ENCODE measurements around the gene HNRNPH2. TPM values are rescaled to one million over a fixed set of nuclear protein-coding genes. Genes with fewer than 3 reads are reported as not detected.

The HNRNPH2 gene
- total RNA-seq, 1 donor from 2014 or later: 67.8 TPM

DNA sequence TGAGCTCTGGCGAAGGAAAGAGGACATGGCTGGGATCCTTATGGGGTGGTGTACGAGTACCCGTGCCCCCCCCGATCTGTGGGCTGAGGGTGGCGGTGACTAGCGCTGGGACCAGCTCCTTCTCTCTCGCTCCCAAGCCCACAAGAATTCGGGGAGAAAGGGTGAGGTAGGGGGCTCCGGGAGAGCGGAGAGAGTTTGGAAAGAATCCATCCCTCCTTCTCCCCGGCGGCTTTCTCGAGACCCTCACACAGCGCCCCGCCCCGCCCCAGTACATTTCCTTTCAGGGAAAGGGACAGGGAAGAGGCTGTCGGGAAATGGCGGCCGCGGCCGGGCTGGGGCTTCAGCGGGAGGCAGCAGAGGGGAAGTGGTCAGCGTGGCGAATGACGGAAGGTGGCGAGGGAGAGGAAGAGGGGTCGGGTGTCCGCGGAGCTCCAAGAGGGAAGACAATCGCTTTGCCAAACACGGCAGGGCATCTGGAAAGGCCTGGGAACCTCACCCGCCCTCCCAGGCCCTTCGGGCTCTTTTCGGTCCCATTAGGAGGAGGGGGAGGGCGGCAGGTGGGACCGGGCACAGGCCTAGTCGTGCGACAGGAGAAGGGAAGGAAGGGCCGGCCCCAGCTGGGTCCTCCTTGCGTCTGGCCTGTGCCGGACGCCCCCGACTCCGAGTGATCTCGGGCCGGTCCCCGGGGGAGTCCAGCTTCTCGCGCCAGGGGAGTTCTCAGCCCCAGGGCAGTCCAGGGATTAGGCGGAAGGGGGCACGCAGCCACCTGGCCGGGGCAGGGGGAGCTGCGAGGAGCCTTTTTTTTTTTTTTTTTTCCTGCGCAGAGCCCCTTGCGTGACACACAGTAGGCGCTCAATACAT, 10.2 kb downstream of the HNRNPH2 start:
- peak overlapping the region; percentile 62 for H3K4me3 ChIP-seq (ENCODE audit: low read depth, low read length)
- TF ChIP-seq, protein P1, sequence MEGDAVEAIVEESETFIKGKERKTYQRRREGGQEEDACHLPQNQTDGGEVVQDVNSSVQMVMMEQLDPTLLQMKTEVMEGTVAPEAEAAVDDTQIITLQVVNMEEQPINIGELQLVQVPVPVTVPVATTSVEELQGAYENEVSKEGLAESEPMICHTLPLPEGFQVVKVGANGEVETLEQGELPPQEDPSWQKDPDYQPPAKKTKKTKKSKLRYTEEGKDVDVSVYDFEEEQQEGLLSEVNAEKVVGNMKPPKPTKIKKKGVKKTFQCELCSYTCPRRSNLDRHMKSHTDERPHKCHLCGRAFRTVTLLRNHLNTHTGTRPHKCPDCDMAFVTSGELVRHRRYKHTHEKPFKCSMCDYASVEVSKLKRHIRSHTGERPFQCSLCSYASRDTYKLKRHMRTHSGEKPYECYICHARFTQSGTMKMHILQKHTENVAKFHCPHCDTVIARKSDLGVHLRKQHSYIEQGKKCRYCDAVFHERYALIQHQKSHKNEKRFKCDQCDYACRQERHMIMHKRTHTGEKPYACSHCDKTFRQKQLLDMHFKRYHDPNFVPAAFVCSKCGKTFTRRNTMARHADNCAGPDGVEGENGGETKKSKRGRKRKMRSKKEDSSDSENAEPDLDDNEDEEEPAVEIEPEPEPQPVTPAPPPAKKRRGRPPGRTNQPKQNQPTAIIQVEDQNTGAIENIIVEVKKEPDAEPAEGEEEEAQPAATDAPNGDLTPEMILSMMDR (conservative IDR thresholded peaks at IDR 0.05; ENCODE audit: low read depth, low read length): no peak
- no peak for DNase-seq (ENCODE audit: low read depth)

DNA sequence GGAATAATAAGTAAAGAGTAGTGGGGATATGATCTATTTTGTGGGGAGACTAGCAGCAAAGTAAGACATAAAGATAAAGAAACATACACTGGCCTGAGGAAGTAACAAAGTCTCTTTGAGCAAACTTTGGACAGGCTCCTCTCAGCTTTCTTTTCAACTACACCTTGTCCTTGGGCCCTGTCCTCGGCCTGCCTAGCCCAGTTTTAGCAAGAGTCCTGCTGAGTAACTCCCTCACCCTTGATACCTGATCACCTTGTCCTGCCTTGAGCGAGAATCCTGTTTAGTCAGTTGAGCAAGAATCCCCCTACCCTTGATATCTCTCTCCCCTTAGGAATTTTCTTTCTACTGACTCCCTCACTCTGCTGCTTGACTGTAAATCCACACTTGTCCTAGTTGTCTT, 11.5 kb downstream of the HNRNPH2 start:
- TF ChIP-seq, protein P1 (conservative IDR thresholded peaks at IDR 0.05; ENCODE audit: low read depth, low read length): no peak
- no peak for DNase-seq (ENCODE audit: low read depth)
- no peak overlapping the region for H3K4me3 ChIP-seq (ENCODE audit: low read depth, low read length)

DNA sequence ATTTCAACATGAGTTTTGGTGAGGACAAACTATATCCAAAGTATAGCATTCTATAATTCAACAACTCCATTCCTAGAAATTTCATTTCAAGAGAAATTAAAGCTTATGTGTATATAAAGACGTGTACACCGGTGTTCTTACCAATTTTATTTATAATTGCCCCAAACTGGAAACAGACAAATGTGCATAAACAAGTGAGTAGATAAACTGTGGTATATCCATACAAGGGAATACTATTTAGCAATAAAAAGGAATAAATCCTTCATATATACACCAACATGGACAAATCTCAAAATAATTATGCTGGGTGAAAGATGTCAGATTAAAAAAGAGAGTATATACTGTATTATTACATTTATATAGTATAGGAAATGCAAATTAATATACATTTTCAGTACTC, 19.9 kb downstream of the HNRNPH2 start:
- no peak overlapping the region for H3K4me3 ChIP-seq (ENCODE audit: low read depth, low read length)
- DNase-seq (ENCODE audit: low read depth): no peak
- TF ChIP-seq, protein P1 (conservative IDR thresholded peaks at IDR 0.05; ENCODE audit: low read depth, low read length): no peak

DNA sequence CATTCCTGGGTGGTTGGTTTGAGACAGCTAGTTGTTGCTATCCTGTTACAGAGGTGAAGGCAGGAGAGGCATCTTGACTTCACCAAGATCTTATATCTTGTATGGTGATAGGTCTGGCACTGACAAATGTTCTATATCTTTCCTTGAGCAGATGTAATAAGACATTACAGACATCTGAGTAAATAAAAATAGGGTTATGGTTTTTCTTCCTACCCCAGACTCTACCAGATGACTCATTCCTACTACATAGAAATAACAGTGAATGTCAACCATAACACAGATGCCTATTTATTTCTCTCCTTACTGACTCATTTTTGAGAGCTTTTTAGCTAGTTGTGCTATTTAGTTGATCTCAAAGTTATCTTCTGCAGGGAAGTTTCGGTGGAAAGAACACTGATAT, 21.9 kb downstream of the HNRNPH2 start:
- TF ChIP-seq, protein P1 (conservative IDR thresholded peaks at IDR 0.05; ENCODE audit: low read depth, low read length): no peak
- no peak for DNase-seq (ENCODE audit: low read depth)
- no peak overlapping the region for H3K4me3 ChIP-seq (ENCODE audit: low read depth, low read length)

DNA sequence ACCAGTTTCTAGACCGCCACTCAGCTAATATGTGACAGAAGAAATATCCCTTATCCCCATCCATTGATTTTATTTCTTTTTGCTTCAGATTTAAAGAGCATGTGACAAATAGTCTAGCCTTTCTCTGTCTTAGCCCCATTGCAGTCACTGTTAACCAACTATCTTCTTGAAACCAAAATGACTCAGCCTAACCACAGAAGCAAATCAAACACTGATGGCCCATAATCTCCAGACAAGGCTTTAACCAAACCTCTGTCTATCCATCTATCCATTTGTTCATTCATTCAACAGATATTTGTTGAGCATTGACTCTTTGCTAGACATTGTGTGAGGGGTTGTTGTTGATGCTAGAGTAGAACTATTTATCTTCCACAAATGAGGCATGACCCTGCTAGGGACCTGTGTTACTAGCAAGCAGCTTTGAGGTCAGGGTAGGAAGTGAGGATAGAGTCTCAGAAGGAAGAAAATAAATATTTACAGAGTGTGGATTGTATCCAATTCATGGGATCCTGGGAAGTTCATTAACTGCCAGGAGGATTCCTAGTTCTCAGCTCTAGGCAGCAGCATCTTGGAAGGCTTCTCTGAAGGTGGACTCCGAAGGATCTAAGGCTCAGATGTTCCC, 22.5 kb downstream of the HNRNPH2 start:
- TF ChIP-seq, protein P1 (conservative IDR thresholded peaks at IDR 0.05; ENCODE audit: low read depth, low read length): no peak
- DNase-seq (ENCODE audit: low read depth): no peak
- no peak overlapping the region for H3K4me3 ChIP-seq (ENCODE audit: low read depth, low read length)

DNA sequence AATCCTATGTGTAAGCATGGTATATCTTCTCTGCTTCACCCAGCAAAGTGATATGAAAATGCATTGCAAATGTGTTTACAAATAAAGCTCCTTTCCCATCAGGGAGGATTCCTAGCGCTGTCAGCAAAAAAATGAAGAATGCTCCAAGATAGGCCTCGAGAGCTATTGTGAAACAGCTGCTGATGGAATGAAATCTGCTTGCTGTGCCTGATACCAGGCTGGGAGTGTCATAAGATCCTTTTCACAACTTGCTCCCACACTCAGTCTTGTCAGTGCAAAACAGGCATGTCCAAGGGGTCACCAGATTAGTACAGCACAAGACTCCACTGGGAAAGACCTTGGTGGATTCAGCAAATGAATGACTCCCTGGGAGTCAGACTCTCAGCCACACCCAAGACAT, 34.1 kb downstream of the HNRNPH2 start:
- TF ChIP-seq, protein P1 (conservative IDR thresholded peaks at IDR 0.05; ENCODE audit: low read depth, low read length): no peak
- no peak overlapping the region for H3K4me3 ChIP-seq (ENCODE audit: low read depth, low read length)
- DNase-seq (ENCODE audit: low read depth): no peak

All from epithelial cell of proximal tubule (primary cell).